CD8-positive, alpha-beta memory T cell (primary cell): ENCODE measurements around the gene NELL2. TPM values are rescaled to one million over a fixed set of nuclear protein-coding genes. Genes with fewer than 3 reads are reported as not detected.
"Not testable (repeated sequence)": the region's sequence is repeated elsewhere in the genome, so short reads cannot be mapped to it uniquely, and the experiment has no call there.

ENCODE experiments used
- CTCF ChIA-PET: fragments of 350-600 bp; sonication (Branson Sonifier 250); formaldehyde crosslinking; loops from one replicate; lab custom pipeline; 2021; ENCODE audit warnings: antibody characterized with exemption; lab: Charles Lee
- POLR2A ChIA-PET: fragments of 350-600 bp; sonication (Branson Sonifier 250); formaldehyde crosslinking; loops from one replicate; lab custom pipeline; 2021; ENCODE audit warnings: antibody characterized with exemption; lab: Charles Lee
- DNase-seq, 5 donors: peaks; one replicate each; pipeline versions ENCODE4 v3.0.0 to v3.0.0-alpha.2; 2020 to 2022; ENCODE audit warnings: mixed read lengths in 1 of 5
- H3K27ac ChIP-seq: one replicate; pipeline ENCODE4 v1.7.0; 2013; ENCODE audit warnings: low read depth, mild to moderate bottlenecking, low read length, moderate library complexity
- H3K27me3 ChIP-seq: 2 replicates; pipeline ENCODE4 v1.7.0; 2013; ENCODE audit warnings: low read length, mild to moderate bottlenecking; ENCODE audit not compliant: insufficient read depth, poor library complexity, severe bottlenecking
- H3K36me3 ChIP-seq: 2 replicates; pipeline ENCODE4 v1.7.0; 2013; ENCODE audit warnings: mild to moderate bottlenecking, low read length, moderate library complexity; ENCODE audit not compliant: insufficient read depth
- H3K4me1 ChIP-seq: 2 replicates; pipeline ENCODE4 v1.7.0; 2013; ENCODE audit warnings: mild to moderate bottlenecking, low read length, moderate library complexity; ENCODE audit not compliant: insufficient read depth
- H3K4me3 ChIP-seq: 2 replicates; pipeline ENCODE4 v1.7.0; 2013; ENCODE audit warnings: mild to moderate bottlenecking, low read length
- H3K9me3 ChIP-seq: 2 replicates; pipeline ENCODE4 v1.7.0; 2013; ENCODE audit warnings: mild to moderate bottlenecking, low read length
- H3K27ac Mint-ChIP-seq, 8 donors: one replicate each; pipeline ENCODE4 v1.8.0; 2020 to 2021; ENCODE audit warnings: mixed read lengths in 8 of 8, mild to moderate bottlenecking in 6 of 8, inconsistent platforms in 3 of 8, moderate library complexity in 3 of 8
- H3K27me3 Mint-ChIP-seq, 2 donors: one replicate each; pipeline ENCODE4 v1.8.0; 2020 to 2021; ENCODE audit warnings: mixed read lengths in 2 of 2, mild to moderate bottlenecking in 1 of 2, moderate library complexity in 1 of 2
- H3K36me3 Mint-ChIP-seq, 3 donors: one replicate each; pipeline ENCODE4 v1.8.0; 2020 to 2021; ENCODE audit warnings: mixed read lengths in 3 of 3, inconsistent platforms in 1 of 3, mild to moderate bottlenecking in 1 of 3
- H3K4me1 Mint-ChIP-seq, 3 donors: one replicate each; pipeline ENCODE4 v1.8.0; 2020 to 2021; ENCODE audit warnings: mixed read lengths in 3 of 3, inconsistent platforms in 1 of 3, mild to moderate bottlenecking in 1 of 3
- H3K4me3 Mint-ChIP-seq, 7 donors: one replicate each; pipeline ENCODE4 v1.8.0; 2020 to 2021; ENCODE audit warnings: mixed read lengths in 7 of 7, mild to moderate bottlenecking in 6 of 7, moderate library complexity in 4 of 7, inconsistent platforms in 2 of 7
- H3K9me3 Mint-ChIP-seq, 5 donors: one replicate each; pipeline ENCODE4 v1.8.0; 2020 to 2022; ENCODE audit warnings: mixed read lengths in 5 of 5, mild to moderate bottlenecking in 3 of 5, moderate library complexity in 2 of 5, inconsistent platforms in 1 of 5
- polyA plus RNA-seq: library from polyadenylated mRNA; unstranded; fragments of 300-500 nt; fragmentation: Illumina TruSeq; gene quantifications from one replicate; pipeline ENCODE4 v1.2.3, GENCODE V29; 2021
- total RNA-seq, 2 experiments: library from RNA; stranded (reverse); gene quantifications; one replicate each; pipeline ENCODE4 v1.2.3, GENCODE V29; 2021

The NELL2 gene
- total and polyA plus RNA-seq, 3 experiments from 2014 or later: 60.2 to 203 (median 67.0) TPM

- no peaks in the 10 kb centered on the region for H3K27me3 Mint-ChIP-seq
- peaks cover 17 to 63% (median 32%) of the 10 kb centered on the region in 3 donors for H3K36me3 Mint-ChIP-seq
- H3K36me3 ChIP-seq: peaks cover 14% of the 10 kb centered on the region
- peaks cover 8 to 14% (median 11%) of the 10 kb centered on the region in 3 donors for H3K4me1 Mint-ChIP-seq
- no peak overlapping the region for H3K27ac Mint-ChIP-seq
- POLR2A ChIA-PET: no interaction called here
- DNase-seq: no peak
- H3K27ac ChIP-seq: no peak overlapping the region
- no peaks in the 10 kb centered on the region for H3K9me3 ChIP-seq
- no peak overlapping the region for H3K4me3 ChIP-seq
- CTCF ChIA-PET: no interaction called here
- no peaks in the 10 kb centered on the region for H3K4me1 ChIP-seq
- no peaks in the 10 kb centered on the region for H3K27me3 ChIP-seq
- H3K4me3 Mint-ChIP-seq: no peak overlapping the region
- H3K9me3 Mint-ChIP-seq: no peaks in the 10 kb centered on the region
Measured at GRCh38 chr12:44697511-44697910, 178.6 kb downstream of the NELL2 start.

- H3K9me3 Mint-ChIP-seq: no peaks in the 10 kb centered on the region
- H3K27ac Mint-ChIP-seq: no peak overlapping the region
- peaks cover 20 to 61% (median 27%) of the 10 kb centered on the region in 3 donors for H3K36me3 Mint-ChIP-seq
- H3K27me3 Mint-ChIP-seq: no peaks in the 10 kb centered on the region
- H3K36me3 ChIP-seq: peaks cover 11% of the 10 kb centered on the region
- H3K27me3 ChIP-seq: no peaks in the 10 kb centered on the region
- no peaks in the 10 kb centered on the region for H3K4me1 ChIP-seq
- H3K27ac ChIP-seq: no peak overlapping the region
- no peak overlapping the region for H3K4me3 ChIP-seq
- DNase-seq: no peak
- ChIA-PET POLR2A (no interaction called here), CTCF (no interaction called here)
- peaks cover 7 to 14% (median 9%) of the 10 kb centered on the region in 3 donors for H3K4me1 Mint-ChIP-seq
- H3K9me3 ChIP-seq: no peaks in the 10 kb centered on the region
- no peak overlapping the region for H3K4me3 Mint-ChIP-seq
Measured at GRCh38 chr12:44696542-44696941, 179.6 kb downstream of the NELL2 start.

GRCh38 chr12:44694017-44694416 lies 182.1 kb downstream of the NELL2 start:
- Mint-ChIP-seq H3K27ac (peak overlapping the region in 1 of 8 donors; percentile 19), H3K27me3 (no peaks in the 10 kb centered on the region), H3K4me3 (no peak overlapping the region), H3K9me3 (no peaks in the 10 kb centered on the region), H3K4me1 (peaks cover 9 to 14% (median 11%) of the 10 kb centered on the region in 3 donors), H3K36me3 (peaks cover 27 to 64% (median 32%) of the 10 kb centered on the region in 3 donors)
- Histone ChIP-seq H3K9me3 (no peaks in the 10 kb centered on the region), H3K4me3 (no peak overlapping the region), H3K4me1 (no peaks in the 10 kb centered on the region), H3K27me3 (no peaks in the 10 kb centered on the region), H3K36me3 (peaks cover 8% of the 10 kb centered on the region), H3K27ac (no peak overlapping the region)
- CTCF ChIA-PET: no interaction called here
- DNase-seq: no peak
- POLR2A ChIA-PET: interaction anchor here (1.1 kb wide), 1 partner anchor 18 kb away, joined by 3 read pairs; no protein-coding TSS in a partner anchor

- Mint-ChIP-seq H3K36me3 (peaks cover 29 to 59% (median 51%) of the 10 kb centered on the region in 3 donors), H3K27ac (peak overlapping the region in 1 of 8 donors; percentile 80), H3K9me3 (peaks cover 0 to 5% (median 3%) of the 10 kb centered on the region in 5 donors), H3K4me1 (peaks cover 3 to 9% (median 6%) of the 10 kb centered on the region in 3 donors), H3K27me3 (no peaks in the 10 kb centered on the region), H3K4me3 (no peak overlapping the region)
- Histone ChIP-seq H3K4me1 (no peaks in the 10 kb centered on the region), H3K9me3 (no peaks in the 10 kb centered on the region), H3K27me3 (no peaks in the 10 kb centered on the region), H3K36me3 (no peaks in the 10 kb centered on the region), H3K4me3 (no peak overlapping the region), H3K27ac (no peak overlapping the region)
- ChIA-PET POLR2A (no interaction called here), CTCF (no interaction called here)
- no peak for DNase-seq
Measured at GRCh38 chr12:44689587-44689986, 186.5 kb downstream of the NELL2 start.

- H3K4me1 Mint-ChIP-seq, H3K27me3 ChIP-seq, H3K9me3 Mint-ChIP-seq, CTCF ChIA-PET, H3K36me3 ChIP-seq, H3K27ac ChIP-seq, H3K9me3 ChIP-seq, H3K27ac Mint-ChIP-seq, H3K4me1 ChIP-seq, H3K27me3 Mint-ChIP-seq, DNase-seq, H3K4me3 ChIP-seq, H3K4me3 Mint-ChIP-seq, POLR2A ChIA-PET: not testable (repeated sequence)
- H3K36me3 Mint-ChIP-seq: peaks cover 18 to 46% (median 45%) of the 10 kb centered on the region in 3 donors
Measured at GRCh38 chr12:44686821-44687432, 189.2 kb downstream of the NELL2 start.

GRCh38 chr12:44677724-44678123 lies 198.4 kb downstream of the NELL2 start:
- H3K27ac Mint-ChIP-seq: no peak overlapping the region
- H3K9me3 Mint-ChIP-seq: peaks cover 0 to 2% (median 0%) of the 10 kb centered on the region in 5 donors
- H3K36me3 ChIP-seq: no peaks in the 10 kb centered on the region
- no peak for DNase-seq
- CTCF ChIA-PET: no interaction called here
- H3K27me3 Mint-ChIP-seq: no peaks in the 10 kb centered on the region
- H3K4me3 Mint-ChIP-seq: no peak overlapping the region
- H3K4me1 Mint-ChIP-seq: peaks cover 0 to 3% (median 0%) of the 10 kb centered on the region in 3 donors
- no peaks in the 10 kb centered on the region for H3K9me3 ChIP-seq
- POLR2A ChIA-PET: no interaction called here
- peaks cover 11 to 19% (median 15%) of the 10 kb centered on the region in 3 donors for H3K36me3 Mint-ChIP-seq
- no peak overlapping the region for H3K27ac ChIP-seq
- H3K27me3 ChIP-seq: no peaks in the 10 kb centered on the region
- H3K4me1 ChIP-seq: no peaks in the 10 kb centered on the region
- no peak overlapping the region for H3K4me3 ChIP-seq

- H3K36me3 Mint-ChIP-seq: peaks cover 18 to 39% (median 39%) of the 10 kb centered on the region in 3 donors
- no peaks in the 10 kb centered on the region for H3K27me3 Mint-ChIP-seq
Measured at GRCh38 chr12:44674875-44675274, 201.2 kb downstream of the NELL2 start.

GRCh38 chr12:44673811-44674210 lies 202.3 kb downstream of the NELL2 start:
- H3K9me3 ChIP-seq: no peaks in the 10 kb centered on the region
- no peaks in the 10 kb centered on the region for H3K27me3 ChIP-seq
- no peaks in the 10 kb centered on the region for H3K36me3 ChIP-seq
- no peak for DNase-seq
- POLR2A ChIA-PET: no interaction called here
- H3K4me1 Mint-ChIP-seq: peaks cover 5 to 10% (median 9%) of the 10 kb centered on the region in 3 donors
- no peak overlapping the region for H3K27ac ChIP-seq
- no peak overlapping the region for H3K27ac Mint-ChIP-seq
- CTCF ChIA-PET: no interaction called here
- H3K4me3 Mint-ChIP-seq: no peak overlapping the region
- H3K36me3 Mint-ChIP-seq: peaks cover 22 to 49% (median 48%) of the 10 kb centered on the region in 3 donors
- no peaks in the 10 kb centered on the region for H3K27me3 Mint-ChIP-seq
- peaks cover 10 to 32% (median 20%) of the 10 kb centered on the region in 5 donors for H3K9me3 Mint-ChIP-seq
- H3K4me1 ChIP-seq: no peaks in the 10 kb centered on the region
- H3K4me3 ChIP-seq: no peak overlapping the region

More at GRCh38 chr12:44674875-44675274, 201.2 kb downstream of the NELL2 start:
- Histone ChIP-seq H3K9me3 (no peaks in the 10 kb centered on the region), H3K4me1 (no peaks in the 10 kb centered on the region), H3K27me3 (no peaks in the 10 kb centered on the region), H3K27ac (no peak overlapping the region), H3K4me3 (no peak overlapping the region), H3K36me3 (no peaks in the 10 kb centered on the region)
- no peak overlapping the region for H3K4me3 Mint-ChIP-seq
- H3K9me3 Mint-ChIP-seq: peaks cover 0 to 22% (median 12%) of the 10 kb centered on the region in 5 donors
- DNase-seq: no peak
- no peak overlapping the region for H3K27ac Mint-ChIP-seq
- H3K4me1 Mint-ChIP-seq: peaks cover 0 to 6% (median 3%) of the 10 kb centered on the region in 3 donors
- ChIA-PET POLR2A (no interaction called here), CTCF (no interaction called here)
